H1 (cell line): ENCODE results near the gene PET100.

ENCODE experiments used
- CEBPB ChIP-seq: IDR thresholded peaks from 2 replicates; pipeline ENCODE4 v1.6.1; 2012; ENCODE audit warnings: low read depth, low read length
- CTCF ChIP-seq, 3 experiments: IDR thresholded peaks; 1 replicate in 2 of 3; 2 replicates in 1 of 3; pipeline versions ENCODE4 v1.5.1 to v1.6.1; 2011; ENCODE audit warnings: low read length in 3 of 3, mild to moderate bottlenecking in 3 of 3, inconsistent platforms in 2 of 3, low read depth in 1 of 3, moderate library complexity in 1 of 3; ENCODE audit not compliant: insufficient read depth in 1 of 3; ENCODE audit errors: control extremely low read depth in 1 of 3
- FOSL1 ChIP-seq: IDR thresholded peaks from 2 replicates; pipeline ENCODE4 v1.6.1; 2011; ENCODE audit warnings: mild to moderate bottlenecking, low read depth, low read length, moderate library complexity; ENCODE audit not compliant: insufficient read depth
- GABPA ChIP-seq: IDR thresholded peaks from 2 replicates; pipeline ENCODE4 v1.6.1; 2011; ENCODE audit warnings: mild to moderate bottlenecking, low read length, moderate library complexity, borderline replicate concordance; ENCODE audit not compliant: insufficient read depth
- POLR2A ChIP-seq, 2 experiments: IDR thresholded peaks; 1 replicate in 1 of 2; 2 replicates in 1 of 2; pipeline ENCODE4 v1.6.1; 2011; ENCODE audit warnings: low read depth in 2 of 2, low read length in 2 of 2, mild to moderate bottlenecking in 2 of 2; ENCODE audit errors: control extremely low read depth in 1 of 2
- POLR2AphosphoS5 ChIP-seq: IDR thresholded peaks from 2 replicates; pipeline ENCODE4 v1.6.1; 2011; ENCODE audit warnings: low read depth, low read length
- RXRA ChIP-seq: IDR thresholded peaks from 2 replicates; pipeline ENCODE4 v1.6.1; 2011; ENCODE audit warnings: low read depth, mild to moderate bottlenecking, low read length, moderate library complexity; ENCODE audit not compliant: insufficient read depth
- SIN3A ChIP-seq, 2 experiments: IDR thresholded peaks in 1 of 2; conservative IDR thresholded peaks in 1 of 2; 2 replicates each; pipeline ENCODE4 v1.6.1; 2011 to 2012; ENCODE audit warnings: low read length in 2 of 2, improper control_type of control experiment in 1 of 2, low read depth in 1 of 2, mild to moderate bottlenecking in 1 of 2
- SIRT6 ChIP-seq: IDR thresholded peaks from one replicate; pipeline ENCODE4 v1.7.1; 2012; ENCODE audit warnings: low read length, inconsistent platforms
- TAF1 ChIP-seq: IDR thresholded peaks from 2 replicates; pipeline ENCODE4 v1.6.1; 2011; ENCODE audit warnings: mild to moderate bottlenecking, low read depth, low read length

- TF ChIP-seq CTCF (IDR thresholded peaks at IDR 0.05; ENCODE audit: control extremely low read depth in 1 of 3, insufficient read depth in 1 of 3, low read depth in 1 of 3, low read length in 3 of 3), result no peak
- no peak for TF ChIP-seq GABPA
- no peak for TF ChIP-seq POLR2AphosphoS5
- no peak for TF ChIP-seq POLR2A (IDR thresholded peaks at IDR 0.05; ENCODE audit: control extremely low read depth in 1 of 2, low read depth in 2 of 2, low read length in 2 of 2)
- no peak for TF ChIP-seq SIRT6
- TF ChIP-seq RXRA, result no peak
- TF ChIP-seq SIN3A (conservative IDR thresholded peaks at IDR 0.05 in 1 of 2, IDR thresholded peaks at IDR 0.05 in 1 of 2; ENCODE audit: low read depth in 1 of 2, low read length in 2 of 2), result no peak
- no peak for TF ChIP-seq FOSL1
- TF ChIP-seq CEBPB, result no peak
- no peak for TF ChIP-seq TAF1
Measured at GRCh38 chr19:7597689-7598088, 31.9 kb upstream of the PET100 start.
